IMR-90 (cell line): ENCODE results near the gene TRAF3IP1. TPM values are rescaled to one million over a fixed set of nuclear protein-coding genes. Genes with fewer than 3 reads are reported as not detected.

ENCODE experiments used
- ATAC-seq: fragments of 200-7000 bp; cut with Tn5 transposase; 2 replicates; pipeline ENCODE4 v1.9.1; 2020; ENCODE audit warnings: low read depth, mild to moderate bottlenecking, moderate library complexity
- BruUV-seq: library from RNA; stranded (reverse); fragments of 400-500 nt; replicated peaks from 2 replicates; lab custom pipeline; 2021; lab: Mats Ljungman, UMichigan
- CTCF ChIA-PET: fragments of 300-600 bp; formaldehyde crosslinking; extraction: SDS; loops from one replicate; lab custom pipeline; 2021; ENCODE audit warnings: antibody characterized with exemption; lab: Yijun Ruan, JAX
- POLR2A ChIA-PET: fragments of 300-600 bp; sonication (Branson Sonifier 250); formaldehyde crosslinking; loops from one replicate; lab custom pipeline; 2022; ENCODE audit warnings: antibody characterized with exemption; ENCODE audit not compliant: unreplicated experiment; lab: Charles Lee
- DNase-seq: peaks from one replicate; pipeline ENCODE4 v3.0.0; 2013
- H2AFZ ChIP-seq: replicated peaks from 2 replicates; pipeline ENCODE3; 2013; ENCODE audit warnings: low read length, mild to moderate bottlenecking; ENCODE audit not compliant: poor library complexity
- H2AK5ac ChIP-seq: 2 replicates; pipeline ENCODE4 v1.6.1; 2013; ENCODE audit warnings: low read depth, low read length, inconsistent platforms
- H2AK9ac ChIP-seq: replicated peaks from 2 replicates; pipeline ENCODE3; 2013; ENCODE audit warnings: mild to moderate bottlenecking, low read depth, low read length, moderate library complexity; ENCODE audit not compliant: poor library complexity
- H2BK120ac ChIP-seq: 2 replicates; pipeline ENCODE4 v1.6.1; 2013; ENCODE audit warnings: low read depth, low read length, inconsistent platforms
- H2BK15ac ChIP-seq: 3 replicates; pipeline ENCODE4 v1.6.1; 2013; ENCODE audit warnings: low read depth, low read length, inconsistent platforms
- H2BK20ac ChIP-seq: 2 replicates; pipeline ENCODE4 v1.6.1; 2013; ENCODE audit warnings: low read depth, mild to moderate bottlenecking, inconsistent platforms, low read length, moderate library complexity
- H2BK5ac ChIP-seq: 2 replicates; pipeline ENCODE4 v1.6.1; 2013; ENCODE audit warnings: mild to moderate bottlenecking, low read depth, low read length, inconsistent platforms; ENCODE audit not compliant: poor library complexity, severe bottlenecking
- H3K14ac ChIP-seq: replicated peaks from 2 replicates; pipeline ENCODE4 v1.6.1; 2013; ENCODE audit warnings: low read depth, low read length, inconsistent platforms
- H3K18ac ChIP-seq: 2 replicates; pipeline ENCODE4 v1.6.1; 2013; ENCODE audit warnings: low read depth, low read length, control low read depth
- H3K23ac ChIP-seq: 2 replicates; pipeline ENCODE4 v1.6.1; 2013; ENCODE audit warnings: low read depth, low read length, inconsistent platforms
- H3K27ac ChIP-seq: 2 replicates; pipeline ENCODE4 v1.5.1; 2013; ENCODE audit warnings: mild to moderate bottlenecking, control low read depth, low read length; ENCODE audit not compliant: insufficient read depth
- H3K27me3 ChIP-seq: 2 replicates; pipeline ENCODE4 v1.6.1; 2013; ENCODE audit warnings: low read length; ENCODE audit not compliant: control insufficient read depth, insufficient read depth
- H3K36me3 ChIP-seq: 2 replicates; pipeline ENCODE4 v1.6.1; 2013; ENCODE audit warnings: low read length, mixed read lengths; ENCODE audit not compliant: control insufficient read depth, insufficient read depth
- H3K4ac ChIP-seq: 2 replicates; pipeline ENCODE4 v1.6.1; 2013; ENCODE audit warnings: low read depth, low read length, inconsistent platforms
- H3K4me1 ChIP-seq: 2 replicates; pipeline ENCODE4 v1.6.1; 2013; ENCODE audit warnings: low read length, mixed read lengths; ENCODE audit not compliant: control insufficient read depth, insufficient read depth
- H3K4me2 ChIP-seq: 2 replicates; pipeline ENCODE4 v1.6.1; 2013; ENCODE audit warnings: low read depth, mild to moderate bottlenecking, control low read depth, low read length, moderate library complexity
- H3K4me3 ChIP-seq: 2 replicates; pipeline ENCODE4 v1.5.1; 2013; ENCODE audit warnings: low read depth, mild to moderate bottlenecking, control low read depth, low read length, moderate library complexity; ENCODE audit not compliant: insufficient read depth
- H3K56ac ChIP-seq: 2 replicates; pipeline ENCODE4 v1.6.1; 2013; ENCODE audit warnings: low read length, inconsistent platforms; ENCODE audit not compliant: insufficient read depth; ENCODE audit errors: extremely low read depth
- H3K79me1 ChIP-seq, 2 experiments: 2 replicates each; pipeline ENCODE4 v1.6.1; 2013; ENCODE audit warnings: low read length in 2 of 2, inconsistent platforms in 1 of 2, low read depth in 1 of 2
- H3K9ac ChIP-seq: 2 replicates; pipeline ENCODE4 v1.6.1; 2013; ENCODE audit warnings: low read depth, low read length, control low read depth
- H3K9me1 ChIP-seq: 2 replicates; pipeline ENCODE4 v1.6.1; 2013; ENCODE audit warnings: low read length, inconsistent platforms; ENCODE audit not compliant: insufficient read depth
- H3K9me3 ChIP-seq: 2 replicates; pipeline ENCODE4 v1.6.1; 2013; ENCODE audit warnings: low read length; ENCODE audit not compliant: control insufficient read depth, insufficient read depth
- H4K20me1 ChIP-seq: 2 replicates; pipeline ENCODE4 v1.6.1; 2013; ENCODE audit warnings: low read length, inconsistent platforms; ENCODE audit not compliant: insufficient read depth
- H4K5ac ChIP-seq: 2 replicates; pipeline ENCODE4 v1.6.1; 2013; ENCODE audit warnings: mild to moderate bottlenecking, low read depth, low read length, control low read depth
- H4K8ac ChIP-seq, 2 experiments: 2 replicates each; pipeline ENCODE4 v1.6.1; 2013; ENCODE audit warnings: low read depth in 2 of 2, low read length in 2 of 2, control low read depth in 1 of 2, inconsistent platforms in 1 of 2
- H4K91ac ChIP-seq: 2 replicates; pipeline ENCODE4 v1.6.1; 2013; ENCODE audit warnings: low read depth, low read length, inconsistent platforms; ENCODE audit not compliant: insufficient read depth
- BHLHE40 ChIP-seq: fragments of 150-350 bp; IDR thresholded peaks from 2 replicates; pipeline ENCODE4 v1.6.1; 2016; ENCODE audit warnings: mild to moderate bottlenecking, low read depth, low read length
- CEBPB ChIP-seq: IDR thresholded peaks from 2 replicates; pipeline ENCODE4 v1.6.1; 2012; ENCODE audit warnings: low read depth, low read length, improper control_type of control experiment
- CHD1 ChIP-seq: IDR thresholded peaks from 2 replicates; pipeline ENCODE4 v1.6.1; 2012; ENCODE audit warnings: low read depth, low read length, improper control_type of control experiment
- FOS ChIP-seq: fragments of 150-350 bp; IDR thresholded peaks from 2 replicates; pipeline ENCODE4 v1.6.1; 2016; ENCODE audit warnings: low read depth, low read length
- MAFK ChIP-seq: IDR thresholded peaks from 2 replicates; pipeline ENCODE4 v1.6.1; 2012; ENCODE audit warnings: low read depth, low read length, improper control_type of control experiment
- MAZ ChIP-seq: IDR thresholded peaks from 2 replicates; pipeline ENCODE4 v1.6.1; 2012; ENCODE audit warnings: low read depth, mild to moderate bottlenecking, low read length, improper control_type of control experiment, moderate library complexity, borderline replicate concordance
- MXI1 ChIP-seq: IDR thresholded peaks from 2 replicates; pipeline ENCODE4 v1.6.1; 2012; ENCODE audit warnings: low read depth, mild to moderate bottlenecking, low read length, moderate library complexity, borderline replicate concordance
- RAD21 ChIP-seq: IDR thresholded peaks from 2 replicates; pipeline ENCODE4 v1.6.1; 2012; ENCODE audit warnings: low read length, improper control_type of control experiment
- RFX5 ChIP-seq: IDR thresholded peaks from 2 replicates; pipeline ENCODE4 v1.8.0; 2012; ENCODE audit warnings: low read depth, mild to moderate bottlenecking, low read length, moderate library complexity
- SMC3 ChIP-seq: fragments of 150-350 bp; IDR thresholded peaks from 2 replicates; pipeline ENCODE4 v1.6.1; 2016; ENCODE audit warnings: low read depth, mild to moderate bottlenecking, antibody characterized with exemption, low read length, moderate library complexity
- WGBS, 2 experiments: methylation state at CpG; one replicate each; pipeline versions ENCODE4 v1.1.5 to v1.1.7; 2013; ENCODE audit warnings: missing lambda C conversion rate in 2 of 2; ENCODE audit not compliant: insufficient read length in 1 of 2; ENCODE audit errors: extremely low coverage in 2 of 2; 5-methylcytosine and 5-hydroxymethylcytosine counted together
- dilution Hi-C: fragments of 300-500 bp; cut with HindIII; formaldehyde crosslinking; loops from one replicate; pipeline ENCODE4 v1.14.3; 2018; ENCODE audit warnings: low sequenced_read_pairs; ENCODE audit not compliant: unreplicated experiment
- in situ Hi-C: fragments of 300-500 bp; cut with MboI; formaldehyde crosslinking; loops from 3 replicates; pipeline ENCODE4 v1.14.3; 2019; ENCODE audit warnings: low sequenced_read_pairs, inconsistent platforms, mixed read lengths
- intact Hi-C: fragments of 100-400 bp; cut with micrococcal nuclease; formaldehyde crosslinking; loops from 2 replicates; pipeline ENCODE4 v1.10.0; 2022
- polyA plus RNA-seq, 3 experiments: library from polyadenylated mRNA; depleted of rRNA; stranded (reverse); fragments of >200 nt; gene quantifications; 2 replicates each; pipeline ENCODE4 v1.2.3, GENCODE V29; 2012; ENCODE audit warnings: low replicate concordance in 1 of 3
- total RNA-seq: library from RNA; depleted of rRNA; stranded (reverse); fragments of >200 nt; gene quantifications from 2 replicates; pipeline ENCODE4 v1.2.3, GENCODE V29; 2012
- TF ChIP-seq, protein P1 (sequence below): conservative IDR thresholded peaks from 2 replicates; pipeline ENCODE4 v1.5.1; 2012; ENCODE audit warnings: mild to moderate bottlenecking, low read depth, low read length, improper control_type of control experiment
- TF ChIP-seq, protein P2 (sequence below): fragments of 150-350 bp; IDR thresholded peaks from 2 replicates; pipeline ENCODE4 v1.6.1; 2017; ENCODE audit warnings: mild to moderate bottlenecking, antibody characterized with exemption, low read length, low read depth

The TRAF3IP1 gene
- total and polyA plus RNA-seq, 2 of the 4 experiments (the other 2 are of a cell fraction): 5.9 to 8.3 TPM

DNA sequence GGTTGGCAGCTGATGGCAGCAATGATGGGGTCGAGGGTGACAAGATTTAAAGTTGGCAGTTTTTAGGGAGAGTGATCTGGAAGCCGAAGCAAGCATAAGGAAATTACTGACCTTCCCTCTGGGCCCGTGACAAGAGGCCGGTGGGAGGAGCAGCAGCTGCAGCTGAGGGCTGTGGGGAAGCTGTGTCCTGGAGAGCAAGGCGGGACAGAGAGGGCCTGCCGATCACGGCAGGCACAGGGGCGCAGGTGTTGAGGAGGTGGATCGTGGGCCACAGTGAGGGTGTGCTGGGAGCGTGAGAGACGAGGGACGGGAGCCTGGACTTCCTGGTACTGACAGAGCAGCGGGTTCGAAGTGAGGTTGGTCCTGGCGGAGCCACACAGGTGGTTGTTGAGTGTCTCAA, 31.0 kb downstream of the TRAF3IP1 start:
- H3K56ac ChIP-seq: no peak overlapping the region
- H2BK20ac ChIP-seq: no peak overlapping the region
- no peak for TF ChIP-seq SMC3
- no peak for TF ChIP-seq FOS
- TF ChIP-seq RFX5: no peak
- TF ChIP-seq CEBPB: no peak
- no peak for TF ChIP-seq BHLHE40
- no peak for TF ChIP-seq MAZ
- no peak for TF ChIP-seq CHD1
- TF ChIP-seq, protein P1, sequence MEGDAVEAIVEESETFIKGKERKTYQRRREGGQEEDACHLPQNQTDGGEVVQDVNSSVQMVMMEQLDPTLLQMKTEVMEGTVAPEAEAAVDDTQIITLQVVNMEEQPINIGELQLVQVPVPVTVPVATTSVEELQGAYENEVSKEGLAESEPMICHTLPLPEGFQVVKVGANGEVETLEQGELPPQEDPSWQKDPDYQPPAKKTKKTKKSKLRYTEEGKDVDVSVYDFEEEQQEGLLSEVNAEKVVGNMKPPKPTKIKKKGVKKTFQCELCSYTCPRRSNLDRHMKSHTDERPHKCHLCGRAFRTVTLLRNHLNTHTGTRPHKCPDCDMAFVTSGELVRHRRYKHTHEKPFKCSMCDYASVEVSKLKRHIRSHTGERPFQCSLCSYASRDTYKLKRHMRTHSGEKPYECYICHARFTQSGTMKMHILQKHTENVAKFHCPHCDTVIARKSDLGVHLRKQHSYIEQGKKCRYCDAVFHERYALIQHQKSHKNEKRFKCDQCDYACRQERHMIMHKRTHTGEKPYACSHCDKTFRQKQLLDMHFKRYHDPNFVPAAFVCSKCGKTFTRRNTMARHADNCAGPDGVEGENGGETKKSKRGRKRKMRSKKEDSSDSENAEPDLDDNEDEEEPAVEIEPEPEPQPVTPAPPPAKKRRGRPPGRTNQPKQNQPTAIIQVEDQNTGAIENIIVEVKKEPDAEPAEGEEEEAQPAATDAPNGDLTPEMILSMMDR: no peak
- no peak for TF ChIP-seq RAD21
- no peak for TF ChIP-seq MXI1
- TF ChIP-seq MAFK: no peak
- TF ChIP-seq, protein P2, sequence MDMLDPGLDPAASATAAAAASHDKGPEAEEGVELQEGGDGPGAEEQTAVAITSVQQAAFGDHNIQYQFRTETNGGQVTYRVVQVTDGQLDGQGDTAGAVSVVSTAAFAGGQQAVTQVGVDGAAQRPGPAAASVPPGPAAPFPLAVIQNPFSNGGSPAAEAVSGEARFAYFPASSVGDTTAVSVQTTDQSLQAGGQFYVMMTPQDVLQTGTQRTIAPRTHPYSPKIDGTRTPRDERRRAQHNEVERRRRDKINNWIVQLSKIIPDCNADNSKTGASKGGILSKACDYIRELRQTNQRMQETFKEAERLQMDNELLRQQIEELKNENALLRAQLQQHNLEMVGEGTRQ: no peak
- no peaks in the 10 kb centered on the region for H3K9me3 ChIP-seq
- DNase-seq: no peak
- H3K14ac ChIP-seq: no peak overlapping the region
- no peak overlapping the region for H3K4me2 ChIP-seq
- no peak for ATAC-seq
- in situ Hi-C loops (loop anchor here (25.0 kb wide), 1 partner anchor 611 kb away; no protein-coding TSS in a partner anchor), dilution Hi-C loops (no loop called here), intact Hi-C loops (no loop called here)
- POLR2A ChIA-PET: no interaction called here
- H3K18ac ChIP-seq: no peak overlapping the region
- no peak overlapping the region for H4K8ac ChIP-seq
- H2BK5ac ChIP-seq: no peak overlapping the region
- no peak overlapping the region for H4K5ac ChIP-seq
- H4K20me1 ChIP-seq: no peaks in the 10 kb centered on the region
- no peaks in the 10 kb centered on the region for H3K9me1 ChIP-seq
- no peak overlapping the region for H4K91ac ChIP-seq
- H2BK15ac ChIP-seq: no peak overlapping the region
- H3K27me3 ChIP-seq: no peaks in the 10 kb centered on the region
- H3K4me3 ChIP-seq: no peak overlapping the region
- no peaks in the 10 kb centered on the region for H3K4me1 ChIP-seq
- H3K36me3 ChIP-seq: peaks cover 30% of the 10 kb centered on the region
- BruUV-seq: no TSS peak
- 0 out of 4 replicates have a peak, but pooled peaks cover 0 to 5% of the 10 kb centered on the region in 2 experiments for H3K79me1 ChIP-seq
- H3K9ac ChIP-seq: no peak overlapping the region
- no peak overlapping the region for H2AK9ac ChIP-seq
- no peak overlapping the region for H3K27ac ChIP-seq
- H3K23ac ChIP-seq: no peak overlapping the region
- no peak overlapping the region for H2BK120ac ChIP-seq
- no peak overlapping the region for H2AK5ac ChIP-seq
- 92% methylated on average over 5 of the region's 15 CpGs; no CpG with 5 or more reads in 1 of the 2 experiments for WGBS, 2 experiments
- H3K4ac ChIP-seq: no peak overlapping the region
- H2AFZ ChIP-seq: no peak overlapping the region
- CTCF ChIA-PET: no interaction called here
